ENCODE data around the gene NEK6.

The NEK6 gene

GRCh38 chr9:124302921-124303320, 45.2 kb downstream of the NEK6 start:
- Histone ChIP-seq H2BK12ac (ENCODE audit: low read length) (no peak overlapping the region), H3K27me3 (ENCODE audit: control insufficient read depth in 3 of 3, insufficient read depth in 3 of 3, low read depth in 1 of 3, low read length in 3 of 3) (no peaks in the 10 kb centered on the region), H3K23ac (ENCODE audit: low read depth, low read length, poor library complexity) (no peak overlapping the region), H3K79me1 (ENCODE audit: low read depth, low read length) (peaks cover 12% of the 10 kb centered on the region), H2BK15ac (ENCODE audit: low read length) (no peak overlapping the region), H3K4ac (ENCODE audit: low read length) (no peak overlapping the region), H4K91ac (ENCODE audit: low read depth, low read length, poor library complexity) (no peak overlapping the region), H3K4me3 (ENCODE audit: low read length in 2 of 2) (no peak overlapping the region), H3K36me3 (replicated peaks in 1 of 2; ENCODE audit: control insufficient read depth in 2 of 2, insufficient read depth in 2 of 2, low read length in 2 of 2) (peaks cover 20 to 60% of the 10 kb centered on the region in 2 donors), H2AFZ (ENCODE audit: low read length) (no peak overlapping the region), H4K8ac (ENCODE audit: low read depth, low read length) (no peak overlapping the region), H3K4me1 (ENCODE audit: control insufficient read depth in 2 of 2, insufficient read depth in 1 of 2, low read depth in 1 of 2, low read length in 2 of 2) (peaks cover 1 to 8% of the 10 kb centered on the region in 2 donors), H3K18ac (ENCODE audit: low read length) (no peak overlapping the region), H2BK120ac (ENCODE audit: low read depth, low read length) (no peak overlapping the region), H3K9me3 (replicated peaks in 1 of 2; ENCODE audit: control insufficient read depth in 2 of 2, insufficient read depth in 1 of 2, low read depth in 1 of 2, low read length in 2 of 2) (no peaks in the 10 kb centered on the region), H2AK5ac (ENCODE audit: low read depth, low read length) (no peak overlapping the region), H3K14ac (ENCODE audit: low read length) (no peak overlapping the region), H2BK5ac (ENCODE audit: low read length) (no peak overlapping the region), H3K9ac (ENCODE audit: low read depth, low read length, poor library complexity) (no peak overlapping the region), H3K4me2 (ENCODE audit: insufficient read depth, low read length, poor library complexity, severe bottlenecking) (no peak overlapping the region), H3K27ac (replicated peaks; ENCODE audit: low read length) (no peak overlapping the region)
- WGBS, 2 donors (ENCODE audit: extremely low coverage in 2 of 2, insufficient read length in 2 of 2, insufficient replicate concordance in 1 of 2), result no CpG with 5 or more reads among the region's 4 CpGs
- no peak for DNase-seq (ENCODE audit: low spot score)

- Histone ChIP-seq H2AFZ (ENCODE audit: low read length) (no peak overlapping the region), H2AK5ac (ENCODE audit: low read depth, low read length) (no peak overlapping the region), H3K9me3 (replicated peaks in 1 of 2; ENCODE audit: control insufficient read depth in 2 of 2, insufficient read depth in 1 of 2, low read depth in 1 of 2, low read length in 2 of 2) (no peaks in the 10 kb centered on the region), H4K91ac (ENCODE audit: low read depth, low read length, poor library complexity) (no peak overlapping the region), H3K27me3 (ENCODE audit: control insufficient read depth in 3 of 3, insufficient read depth in 3 of 3, low read depth in 1 of 3, low read length in 3 of 3) (no peaks in the 10 kb centered on the region), H3K79me1 (ENCODE audit: low read depth, low read length) (peaks cover 9% of the 10 kb centered on the region), H3K4me3 (ENCODE audit: low read length in 2 of 2) (no peak overlapping the region), H3K4ac (ENCODE audit: low read length) (no peak overlapping the region), H3K4me2 (ENCODE audit: insufficient read depth, low read length, poor library complexity, severe bottlenecking) (no peak overlapping the region), H3K36me3 (replicated peaks in 1 of 2; ENCODE audit: control insufficient read depth in 2 of 2, insufficient read depth in 2 of 2, low read length in 2 of 2) (peaks cover 20 to 65% of the 10 kb centered on the region in 2 donors), H3K4me1 (ENCODE audit: control insufficient read depth in 2 of 2, insufficient read depth in 1 of 2, low read depth in 1 of 2, low read length in 2 of 2) (peaks cover 1 to 7% of the 10 kb centered on the region in 2 donors), H3K14ac (ENCODE audit: low read length) (no peak overlapping the region), H3K27ac (replicated peaks; ENCODE audit: low read length) (no peak overlapping the region), H2BK15ac (ENCODE audit: low read length) (no peak overlapping the region), H2BK120ac (ENCODE audit: low read depth, low read length) (no peak overlapping the region), H2BK12ac (ENCODE audit: low read length) (no peak overlapping the region), H3K23ac (ENCODE audit: low read depth, low read length, poor library complexity) (no peak overlapping the region), H2BK5ac (ENCODE audit: low read length) (no peak overlapping the region), H3K18ac (ENCODE audit: low read length) (no peak overlapping the region), H4K8ac (ENCODE audit: low read depth, low read length) (no peak overlapping the region), H3K9ac (ENCODE audit: low read depth, low read length, poor library complexity) (no peak overlapping the region)
- WGBS, 2 donors (ENCODE audit: extremely low coverage in 2 of 2, insufficient read length in 2 of 2, insufficient replicate concordance in 1 of 2), result no CpG with 5 or more reads among the region's 14 CpGs
- no peak for DNase-seq (ENCODE audit: low spot score)
Measured at GRCh38 chr9:124303762-124304161, 46.0 kb downstream of the NEK6 start.

DNA sequence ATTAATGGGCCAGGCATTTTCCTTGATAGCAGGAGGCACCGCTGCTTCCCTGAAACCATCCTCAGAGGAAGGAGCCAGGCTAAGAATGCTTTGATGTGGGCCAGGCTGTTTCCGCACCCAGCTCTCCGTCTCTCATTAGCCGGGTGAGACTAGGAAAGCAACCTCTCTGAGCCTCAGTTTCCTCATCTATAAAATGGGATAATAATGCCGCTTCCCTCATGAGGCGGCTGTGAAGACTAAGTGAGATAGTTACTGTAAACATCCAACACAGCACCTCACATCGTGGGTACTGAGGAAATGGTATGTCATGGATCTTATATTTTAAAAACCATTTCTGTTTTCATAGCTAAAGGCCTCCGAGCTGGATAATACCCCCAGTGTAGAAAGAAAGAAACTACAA, 46.5 kb downstream of the NEK6 start:
- Histone ChIP-seq H2BK15ac (ENCODE audit: low read length) (no peak overlapping the region), H3K9me3 (replicated peaks in 1 of 2; ENCODE audit: control insufficient read depth in 2 of 2, insufficient read depth in 1 of 2, low read depth in 1 of 2, low read length in 2 of 2) (no peaks in the 10 kb centered on the region), H3K14ac (ENCODE audit: low read length) (no peak overlapping the region), H3K4me2 (ENCODE audit: insufficient read depth, low read length, poor library complexity, severe bottlenecking) (no peak overlapping the region), H3K4me3 (ENCODE audit: low read length in 2 of 2) (no peak overlapping the region), H2AFZ (ENCODE audit: low read length) (no peak overlapping the region), H2AK5ac (ENCODE audit: low read depth, low read length) (no peak overlapping the region), H3K36me3 (replicated peaks in 1 of 2; ENCODE audit: control insufficient read depth in 2 of 2, insufficient read depth in 2 of 2, low read length in 2 of 2) (peaks cover 20 to 71% of the 10 kb centered on the region in 2 donors), H3K79me1 (ENCODE audit: low read depth, low read length) (peaks cover 11% of the 10 kb centered on the region), H4K8ac (ENCODE audit: low read depth, low read length) (no peak overlapping the region), H4K91ac (ENCODE audit: low read depth, low read length, poor library complexity) (no peak overlapping the region), H2BK5ac (ENCODE audit: low read length) (no peak overlapping the region), H3K23ac (ENCODE audit: low read depth, low read length, poor library complexity) (no peak overlapping the region), H3K18ac (ENCODE audit: low read length) (no peak overlapping the region), H3K27ac (replicated peaks; ENCODE audit: low read length) (no peak overlapping the region), H3K9ac (ENCODE audit: low read depth, low read length, poor library complexity) (no peak overlapping the region), H3K27me3 (ENCODE audit: control insufficient read depth in 3 of 3, insufficient read depth in 3 of 3, low read depth in 1 of 3, low read length in 3 of 3) (no peaks in the 10 kb centered on the region), H3K4ac (ENCODE audit: low read length) (no peak overlapping the region), H3K4me1 (ENCODE audit: control insufficient read depth in 2 of 2, insufficient read depth in 1 of 2, low read depth in 1 of 2, low read length in 2 of 2) (peaks cover 0 to 6% of the 10 kb centered on the region in 2 donors), H2BK12ac (ENCODE audit: low read length) (no peak overlapping the region), H2BK120ac (ENCODE audit: low read depth, low read length) (no peak overlapping the region)
- DNase-seq (ENCODE audit: low spot score), result no peak
- no CpG with 5 or more reads among the region's 8 CpGs for WGBS, 2 donors (ENCODE audit: extremely low coverage in 2 of 2, insufficient read length in 2 of 2, insufficient replicate concordance in 1 of 2)

DNA sequence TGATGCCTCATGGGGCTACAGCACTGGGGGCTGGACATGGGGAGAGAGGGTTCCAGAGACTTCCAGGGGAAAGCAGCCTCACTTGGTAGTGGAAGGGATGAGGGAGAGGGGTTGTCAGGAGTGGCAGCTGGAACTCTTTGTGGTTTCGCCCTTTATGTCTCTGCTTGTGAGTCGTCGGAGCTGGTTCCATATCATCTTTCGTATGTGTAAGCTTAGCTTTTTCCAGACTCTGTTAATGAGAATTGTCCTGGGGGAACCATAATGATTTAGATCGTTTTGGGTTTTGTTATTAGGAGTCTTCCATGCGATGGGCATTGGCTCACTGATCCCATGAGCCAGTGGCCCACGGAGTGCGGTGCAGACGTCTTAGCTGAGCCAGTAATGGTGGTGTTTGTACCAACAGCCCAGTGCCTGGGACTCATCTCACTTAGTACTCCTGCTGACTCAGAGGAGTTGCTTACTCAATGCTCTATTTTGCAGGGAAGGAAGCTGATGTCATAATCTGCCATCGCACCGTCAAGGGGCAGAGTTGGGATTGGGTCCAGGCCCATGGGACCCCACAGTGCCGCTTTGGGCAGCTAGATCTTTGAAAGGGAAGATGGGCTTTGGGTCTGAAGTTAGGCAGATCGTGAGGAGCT, 48.5 kb downstream of the NEK6 start:
- H3K4me1 ChIP-seq (ENCODE audit: control insufficient read depth in 2 of 2, insufficient read depth in 1 of 2, low read depth in 1 of 2, low read length in 2 of 2), result peaks cover 0 to 7% of the 10 kb centered on the region in 2 donors
- no peak overlapping the region for H3K14ac ChIP-seq (ENCODE audit: low read length)
- no peak overlapping the region for H2BK12ac ChIP-seq (ENCODE audit: low read length)
- H2AFZ ChIP-seq (ENCODE audit: low read length), result no peak overlapping the region
- WGBS, 2 donors (ENCODE audit: extremely low coverage in 2 of 2, insufficient read length in 2 of 2, insufficient replicate concordance in 1 of 2), result no CpG with 5 or more reads among the region's 13 CpGs
- H3K79me1 ChIP-seq (ENCODE audit: low read depth, low read length), result peaks cover 10% of the 10 kb centered on the region
- H3K27me3 ChIP-seq (ENCODE audit: control insufficient read depth in 3 of 3, insufficient read depth in 3 of 3, low read depth in 1 of 3, low read length in 3 of 3), result no peaks in the 10 kb centered on the region
- DNase-seq (ENCODE audit: low spot score), result no peak
- H3K9me3 ChIP-seq (replicated peaks in 1 of 2; ENCODE audit: control insufficient read depth in 2 of 2, insufficient read depth in 1 of 2, low read depth in 1 of 2, low read length in 2 of 2), result no peaks in the 10 kb centered on the region
- H3K27ac ChIP-seq (replicated peaks; ENCODE audit: low read length), result no peak overlapping the region
- H3K18ac ChIP-seq (ENCODE audit: low read length), result peak overlapping the region; percentile 42
- no peak overlapping the region for H2BK120ac ChIP-seq (ENCODE audit: low read depth, low read length)
- H2AK5ac ChIP-seq (ENCODE audit: low read depth, low read length), result no peak overlapping the region
- H3K4me3 ChIP-seq (ENCODE audit: low read length in 2 of 2), result no peak overlapping the region
- peaks cover 26 to 87% of the 10 kb centered on the region in 2 donors for H3K36me3 ChIP-seq (replicated peaks in 1 of 2; ENCODE audit: control insufficient read depth in 2 of 2, insufficient read depth in 2 of 2, low read length in 2 of 2)
- H4K8ac ChIP-seq (ENCODE audit: low read depth, low read length), result no peak overlapping the region
- H2BK15ac ChIP-seq (ENCODE audit: low read length), result no peak overlapping the region
- no peak overlapping the region for H3K9ac ChIP-seq (ENCODE audit: low read depth, low read length, poor library complexity)
- H3K4ac ChIP-seq (ENCODE audit: low read length), result no peak overlapping the region
- no peak overlapping the region for H3K23ac ChIP-seq (ENCODE audit: low read depth, low read length, poor library complexity)
- H2BK5ac ChIP-seq (ENCODE audit: low read length), result peak overlapping the region; percentile 57
- no peak overlapping the region for H4K91ac ChIP-seq (ENCODE audit: low read depth, low read length, poor library complexity)
- no peak overlapping the region for H3K4me2 ChIP-seq (ENCODE audit: insufficient read depth, low read length, poor library complexity, severe bottlenecking)

Data from neuronal stem cell (in vitro differentiated cells).